H1 (cell line): Measurements from ENCODE around the gene SSBP3. TPM values are rescaled to one million over a fixed set of nuclear protein-coding genes. Genes with fewer than 3 reads are reported as not detected.

Experiments used
- CHD7 ChIP-seq: fragments of 300-600 bp; sonication (generic); IDR thresholded peaks from 2 replicates; pipeline ENCODE4 v1.7.1; 2012; ENCODE audit warnings: low read length, moderate library complexity, mild to moderate bottlenecking, inconsistent platforms; ENCODE audit not compliant: insufficient replicate concordance
- MAFK ChIP-seq: IDR thresholded peaks from 2 replicates; pipeline ENCODE4 v1.6.1; 2012; ENCODE audit warnings: low read depth, mild to moderate bottlenecking, improper control_type of control experiment, low read length
- RXRA ChIP-seq: IDR thresholded peaks from 2 replicates; pipeline ENCODE4 v1.6.1; 2011; ENCODE audit warnings: low read depth, mild to moderate bottlenecking, low read length, moderate library complexity; ENCODE audit not compliant: insufficient read depth
- SIX5 ChIP-seq: IDR thresholded peaks from 2 replicates; pipeline ENCODE4 v1.6.1; 2011; ENCODE audit warnings: mild to moderate bottlenecking, low read depth, low read length
- SP1 ChIP-seq: IDR thresholded peaks from 2 replicates; pipeline ENCODE4 v1.6.1; 2011; ENCODE audit warnings: low read depth, low read length
- TAF1 ChIP-seq: IDR thresholded peaks from 2 replicates; pipeline ENCODE4 v1.6.1; 2011; ENCODE audit warnings: mild to moderate bottlenecking, low read depth, low read length
- YY1 ChIP-seq: IDR thresholded peaks from 2 replicates; pipeline ENCODE4 v1.6.1; 2011; ENCODE audit warnings: low read depth, mild to moderate bottlenecking, low read length
- polyA plus RNA-seq, 7 experiments: library from polyadenylated mRNA; depleted of rRNA in 3 of 7; stranded (reverse) in 5 of 7; unstranded in 2 of 7; fragments of >200 nt in 5 of 7; fragments of 200-250 nt in 2 of 7; gene quantifications; 1 replicate in 5 of 7; 2 replicates in 1 of 7; 4 replicates in 1 of 7; pipeline versions ENCODE4 v1.2.1 to v1.2.3, GENCODE V29; 2011 to 2013; ENCODE audit warnings: missing spikeins in 2 of 7, mixed read lengths in 2 of 7
- total RNA-seq: library from RNA; stranded (reverse); fragmentation: NEBNext Ultra II Directional; extraction: Animal tissue kit (Norgen Biotek cat#: 25700); gene quantifications from 2 replicates; pipeline ENCODE4 v1.2.1, GENCODE V29; 2021
- TF ChIP-seq, protein P1 (sequence below): IDR thresholded peaks from 2 replicates; pipeline ENCODE4 v1.6.1; 2011; ENCODE audit warnings: low read depth, mild to moderate bottlenecking, low read length; ENCODE audit not compliant: insufficient read depth

Gene SSBP3
- total and polyA plus RNA-seq, 2 of the 8 experiments (the other 6 are each of a cell fraction or from before 2014, with no cell fraction given) = 99.7 to 133 TPM

DNA sequence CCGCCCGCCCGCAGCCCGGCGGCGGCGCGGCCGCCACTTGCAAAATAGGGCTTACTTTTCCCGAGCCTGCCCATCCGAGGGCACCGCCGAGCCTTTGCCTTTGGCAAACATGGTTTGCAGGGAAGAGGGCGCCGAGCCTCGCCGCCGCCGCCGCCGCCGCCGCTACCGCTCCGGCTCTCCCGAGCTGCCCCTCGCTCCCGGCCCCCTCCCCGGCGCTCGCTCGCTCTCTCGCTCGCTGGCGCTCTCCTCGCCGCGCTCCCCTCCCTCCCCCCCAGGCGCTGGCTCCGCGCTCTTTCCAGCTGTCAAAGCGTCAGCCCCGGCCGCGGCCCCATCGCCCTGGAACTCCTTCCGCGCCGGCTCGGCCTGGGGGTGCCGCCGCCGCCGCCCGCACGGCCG, 298 bp downstream of the SSBP3 start (continued):
- TF ChIP-seq CHD7 (no peak), SIX5 (no peak), YY1 (no peak), MAFK (no peak), RXRA (no peak), TAF1 (no peak), SP1 (no peak)
- TF ChIP-seq, protein P1, sequence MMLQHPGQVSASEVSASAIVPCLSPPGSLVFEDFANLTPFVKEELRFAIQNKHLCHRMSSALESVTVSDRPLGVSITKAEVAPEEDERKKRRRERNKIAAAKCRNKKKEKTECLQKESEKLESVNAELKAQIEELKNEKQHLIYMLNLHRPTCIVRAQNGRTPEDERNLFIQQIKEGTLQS = no peak
- TF ChIP-seq, all 59 proteins: peak for 0
